Right cardiac atrium (tissue), 5 donors: ENCODE measurements around the gene OR1D2. TPM values are rescaled to one million over a fixed set of nuclear protein-coding genes. Genes with fewer than 3 reads are reported as not detected.
"Not testable (repeated sequence)": the region's sequence is repeated elsewhere in the genome, so short reads cannot be mapped to it uniquely, and the experiment has no call there.

Experiments used
- ATAC-seq, 2 donors: fragments of 200-7000 bp; cut with Tn5 transposase; one replicate each; pipeline versions ENCODE4 v1.8.0 to v1.9.1; 2020; ENCODE audit warnings: moderate library complexity in 2 of 2, mild to moderate bottlenecking in 1 of 2
- DNase-seq, 3 donors: peaks; one replicate each; pipeline ENCODE4 v3.0.0-alpha.2; 2020
- H3K27ac ChIP-seq: one replicate; pipeline ENCODE4 v1.5.1; 2013; ENCODE audit warnings: mild to moderate bottlenecking, low read length, control low read depth, moderate library complexity
- H3K27me3 ChIP-seq: one replicate; pipeline ENCODE4 v1.6.1; 2013; ENCODE audit not compliant: control insufficient read depth, insufficient read depth
- H3K4me1 ChIP-seq: one replicate; pipeline ENCODE4 v1.6.1; 2013; ENCODE audit warnings: low read length; ENCODE audit not compliant: control insufficient read depth, insufficient read depth
- H3K4me3 ChIP-seq: one replicate; pipeline ENCODE4 v1.5.1; 2013; ENCODE audit warnings: low read length, control low read depth
- H3K9me3 ChIP-seq: one replicate; pipeline ENCODE4 v1.6.1; 2013; ENCODE audit warnings: low read length; ENCODE audit not compliant: control insufficient read depth
- WGBS: extraction: QIAGEN DNeasy Blood & Tissue Kit; methylation state at CpG from one replicate; pipeline ENCODE4 v1.1.7; 2013; 5-methylcytosine and 5-hydroxymethylcytosine counted together
- intact Hi-C, 4 donors: fragments of 100-400 bp; cut with DNase I; formaldehyde crosslinking; loops; one replicate each; pipeline versions ENCODE4 v1.11.0 to v1.14.0; 2022 to 2023
- long read RNA-seq, 4 donors: library from polyadenylated mRNA; unstranded; transcript quantifications; one replicate each; pipeline ENCODE4 v2.0.0, GENCODE V29; 2020 to 2021
- polyA plus RNA-seq: library from polyadenylated mRNA; stranded (reverse); fragments of 200-250 nt; gene quantifications from one replicate; pipeline ENCODE4 v1.2.3, GENCODE V29; 2013
- total RNA-seq, 4 donors: library from RNA; stranded (reverse); fragmentation: NEBNext Ultra II Directional; extraction: Animal tissue kit (Norgen Biotek cat#: 25700); gene quantifications; one replicate each; pipeline ENCODE4 v1.2.1, GENCODE V29; 2021
- donor health status: healthy with polysubstance abuse.
- donor health status: DM: no; HTN: yes; CAD: no.
- donor health status: DM: no; HTN: no; CAD: no.
- donor health status: DM: no; HTN: yes; CAD: no; lungs with severe emphysema.
- donor health status: DM: yes; HTN: yes; CAD: no.

OR1D2 gene
- total RNA-seq: not detected
- not detected for polyA plus RNA-seq
- long read RNA-seq, donor 1: 0 reads
- long read RNA-seq, donor 2: 0 reads
- long read RNA-seq, donor 3: 0 reads
- long read RNA-seq, donor 4: 0 reads

- 70% methylated on average over 3 of the region's 3 CpGs for WGBS
- DNase-seq (no peak), ATAC-seq (no peak)
- Histone ChIP-seq H3K27me3 (no peaks in the 10 kb centered on the region), H3K9me3 (no peaks in the 10 kb centered on the region), H3K4me3 (no peak within 1 kb of the TSS), H3K27ac (no peak within 1 kb of the TSS), H3K4me1 (no peaks in the 10 kb centered on the region)
- intact Hi-C loops: no loop called here
Measured at GRCh38 chr17:3104322-3104721, at the start of gene OR1D2. Gene OR1D2, minus strand, starts transcription at chr17:3104422. Its CDS starts 11,426 bp downstream, at chr17:3092996.

- H3K4me3 ChIP-seq, H3K27ac ChIP-seq, H3K4me1 ChIP-seq, intact Hi-C loops, ATAC-seq, DNase-seq, H3K9me3 ChIP-seq, H3K27me3 ChIP-seq: not testable (repeated sequence)
- 82% methylated on average over 2 of the region's 3 CpGs for WGBS
Measured at GRCh38 chr17:3137494-3137893, 33.3 kb upstream of the OR1D2 start.

- ATAC-seq: no peak
- DNase-seq: no peak
- intact Hi-C loops: no loop called here
- H3K9me3 ChIP-seq: no peaks in the 10 kb centered on the region
- H3K27me3 ChIP-seq: no peaks in the 10 kb centered on the region
- H3K4me3 ChIP-seq: no peak within 1 kb of the TSS
- WGBS: 75% methylated on average over 2 of the region's 2 CpGs
- H3K4me1 ChIP-seq: no peaks in the 10 kb centered on the region
- H3K27ac ChIP-seq: no peak within 1 kb of the TSS
Measured at GRCh38 chr17:3127451-3127850, 23.2 kb upstream of the OR1D2 start, which contains the start of gene OR1G1. Gene OR1G1, minus strand, starts transcription at chr17:3127551. Its CDS starts 0 bp downstream, at chr17:3127551.

DNA sequence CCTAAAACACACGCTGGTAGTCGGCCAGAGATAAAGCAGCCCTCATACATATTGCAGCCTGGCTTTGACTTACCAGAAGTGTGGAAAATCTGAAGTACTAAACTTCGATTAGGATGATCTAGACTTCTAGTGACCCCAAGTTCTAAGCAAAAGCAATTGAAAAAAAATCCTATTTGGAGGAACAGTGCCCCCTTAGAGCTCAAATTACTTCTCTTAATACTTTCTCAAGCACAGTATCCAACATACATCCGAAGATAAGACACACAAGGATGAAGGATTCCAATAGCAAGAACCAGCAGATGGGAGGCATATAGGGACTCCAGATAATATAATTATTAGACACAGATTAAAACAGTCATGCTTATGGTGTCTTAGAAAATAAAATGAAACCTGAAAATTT, 30.4 kb downstream of the OR1D2 start:
- 72% methylated on average over 4 of the region's 4 CpGs for WGBS
- H3K4me1 ChIP-seq, ATAC-seq, H3K27me3 ChIP-seq, H3K27ac ChIP-seq, H3K9me3 ChIP-seq, DNase-seq, intact Hi-C loops, H3K4me3 ChIP-seq: not testable (repeated sequence)

DNA sequence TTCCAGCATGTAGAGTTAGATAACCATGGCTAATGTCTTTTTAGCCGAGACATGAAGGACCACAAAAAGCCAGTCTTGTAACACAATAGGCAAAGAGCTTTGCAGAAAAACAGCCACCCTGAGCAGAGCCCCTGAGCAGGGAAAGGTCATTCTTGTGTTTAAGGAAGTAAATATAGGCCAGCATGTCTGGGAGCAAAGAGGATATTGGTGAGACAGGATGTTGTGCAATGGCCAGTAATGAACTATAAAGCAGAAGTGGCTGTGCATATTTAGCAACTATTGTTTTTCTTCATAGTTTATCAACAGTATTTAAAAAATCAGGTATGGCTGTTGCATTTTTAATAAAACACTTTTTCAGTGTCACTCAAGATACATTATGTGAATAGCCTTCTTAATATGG, 39.0 kb downstream of the OR1D2 start:
- H3K4me3 ChIP-seq, DNase-seq, intact Hi-C loops, H3K27me3 ChIP-seq, H3K9me3 ChIP-seq, H3K4me1 ChIP-seq, H3K27ac ChIP-seq, ATAC-seq: not testable (repeated sequence)
- WGBS: no CpG with 5 or more reads among the region's 1 CpG

- H3K4me3 ChIP-seq, H3K4me1 ChIP-seq, ATAC-seq, intact Hi-C loops, DNase-seq, H3K27ac ChIP-seq, H3K27me3 ChIP-seq, H3K9me3 ChIP-seq: not testable (repeated sequence)
- 75% methylated on average over 1 of the region's 2 CpGs for whole genome bisulfite sequencing
Measured at GRCh38 chr17:3063507-3063906, 40.7 kb downstream of the OR1D2 start, which contains the start of gene OR1D5. Gene OR1D5, minus strand, starts transcription at chr17:3063607. Its CDS starts 0 bp downstream, at chr17:3063607.

GRCh38 chr17:3062824-3063377, 41.3 kb downstream of the OR1D2 start:
- H3K27ac ChIP-seq: not testable (repeated sequence)
- WGBS: 81% methylated on average over 8 of the region's 8 CpGs

DNA sequence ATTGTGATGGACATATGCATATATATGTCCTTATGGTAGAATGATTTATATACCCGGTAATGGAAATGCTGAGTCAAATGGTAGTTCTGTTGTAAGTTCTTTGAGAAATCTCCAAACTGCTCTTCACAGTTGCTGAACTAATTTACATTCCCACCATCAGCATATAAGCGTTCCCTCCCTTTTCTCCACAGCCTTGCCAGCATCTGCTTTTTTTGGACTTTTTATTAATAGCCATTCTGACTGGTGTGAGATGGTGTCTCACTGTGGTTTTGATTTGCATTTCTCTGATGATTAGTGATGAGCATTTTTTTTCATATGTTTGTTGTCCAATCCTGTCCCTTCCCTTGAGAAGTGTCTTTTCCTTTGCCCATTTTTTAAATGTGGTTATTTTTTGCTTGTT, 49.4 kb downstream of the OR1D2 start:
- H3K9me3 ChIP-seq, ATAC-seq, H3K27ac ChIP-seq, DNase-seq, H3K27me3 ChIP-seq, H3K4me3 ChIP-seq, intact Hi-C loops, H3K4me1 ChIP-seq: not testable (repeated sequence)
- WGBS: 97% methylated on average over 1 of the region's 2 CpGs

More at GRCh38 chr17:3062824-3063377, 41.3 kb downstream of the OR1D2 start:
- H3K9me3 ChIP-seq, H3K4me3 ChIP-seq, ATAC-seq, DNase-seq, H3K27me3 ChIP-seq, H3K4me1 ChIP-seq, intact Hi-C loops: not testable (repeated sequence)

- Histone ChIP-seq H3K9me3 (no peaks in the 10 kb centered on the region), H3K27me3 (no peaks in the 10 kb centered on the region), H3K4me1 (no peaks in the 10 kb centered on the region), H3K27ac (no peak overlapping the region), H3K4me3 (no peak overlapping the region)
- 89% methylated on average over 8 of the region's 8 CpGs for WGBS
- no peak for DNase-seq
- intact Hi-C loops: loop anchor here in 1 of 4 donors (10.0 kb wide), 1 partner anchor 595 kb away; no protein-coding TSS in a partner anchor
- ATAC-seq: no peak
Measured at GRCh38 chr17:3049705-3050295, 54.4 kb downstream of the OR1D2 start.

GRCh38 chr17:3048727-3049471, 55.3 kb downstream of the OR1D2 start:
- Histone ChIP-seq H3K9me3 (no peaks in the 10 kb centered on the region), H3K27ac (peak overlapping the region; percentile 65), H3K27me3 (no peaks in the 10 kb centered on the region), H3K4me3 (peak overlapping the region; percentile 66), H3K4me1 (no peaks in the 10 kb centered on the region)
- DNase-seq (peak; percentile 95 to 98 (median 98)), ATAC-seq (peak; percentile 100)
- intact Hi-C loops: loop anchor here in 1 of 4 donors (10.0 kb wide), 1 partner anchor 596 kb away; no protein-coding TSS in a partner anchor
- 1% methylated on average over 50 of the region's 50 CpGs for WGBS

- WGBS: 76% methylated on average over 3 of the region's 3 CpGs
- no peak overlapping the region for H3K4me3 ChIP-seq
- H3K4me1 ChIP-seq: no peaks in the 10 kb centered on the region
- no peak for DNase-seq
- no peaks in the 10 kb centered on the region for H3K9me3 ChIP-seq
- no peaks in the 10 kb centered on the region for H3K27me3 ChIP-seq
- intact Hi-C loops: loop anchor here in 1 of 4 donors (10.0 kb wide), 1 partner anchor 598 kb away; no protein-coding TSS in a partner anchor
- ATAC-seq: no peak
- H3K27ac ChIP-seq: no peak overlapping the region
Measured at GRCh38 chr17:3046753-3047152, 57.5 kb downstream of the OR1D2 start.
